GM21360 (cell line): ENCODE measurements around the gene OCIAD2.
"Not testable (repeated sequence)": the region's sequence is repeated elsewhere in the genome, so short reads cannot be mapped to it uniquely, and the experiment has no call there.

Experiments used
- ATAC-seq: cut with Tn5 transposase; IDR thresholded peaks from one replicate; pipeline ENCODE4 v1.9.1; 2021; ENCODE audit warnings: mild to moderate bottlenecking, moderate library complexity; ENCODE audit not compliant: unreplicated experiment

OCIAD2 gene

GRCh38 chr4:48906206-48907173, at the start of gene OCIAD2:
OCIAD2 (minus strand) TSS chr4:48906774; CDS start chr4:48904549, 2,225 bp downstream.
- ATAC-seq: peak; percentile 96

- ATAC-seq: no peak
Measured at GRCh38 chr4:48954314-48954713, 47.7 kb upstream of the OCIAD2 start.

- no peak for ATAC-seq
Measured at GRCh38 chr4:48949518-48950219, 43.1 kb upstream of the OCIAD2 start.

- no peak for ATAC-seq
Measured at GRCh38 chr4:48949086-48949485, 42.5 kb upstream of the OCIAD2 start.

- ATAC-seq: no peak
Measured at GRCh38 chr4:48947731-48948130, 41.2 kb upstream of the OCIAD2 start.

- no peak for ATAC-seq
Measured at GRCh38 chr4:48945981-48946380, 39.4 kb upstream of the OCIAD2 start.

GRCh38 chr4:48944756-48945241, 38.2 kb upstream of the OCIAD2 start:
- ATAC-seq: no peak

- no peak for ATAC-seq
Measured at GRCh38 chr4:48944252-48944651, 37.7 kb upstream of the OCIAD2 start.

GRCh38 chr4:48943387-48943786, 36.8 kb upstream of the OCIAD2 start:
- ATAC-seq: no peak

GRCh38 chr4:48939785-48940184, 33.2 kb upstream of the OCIAD2 start:
- no peak for ATAC-seq

- no peak for ATAC-seq
Measured at GRCh38 chr4:48938831-48939230, 32.3 kb upstream of the OCIAD2 start.

- no peak for ATAC-seq
Measured at GRCh38 chr4:48937033-48937432, 30.5 kb upstream of the OCIAD2 start.

GRCh38 chr4:48931459-48931858, 24.9 kb upstream of the OCIAD2 start:
- no peak for ATAC-seq

- ATAC-seq: no peak
Measured at GRCh38 chr4:48930654-48931053, 24.1 kb upstream of the OCIAD2 start.

GRCh38 chr4:48924416-48924815, 17.8 kb upstream of the OCIAD2 start:
- ATAC-seq: no peak

GRCh38 chr4:48923065-48923464, 16.5 kb upstream of the OCIAD2 start:
- ATAC-seq: not testable (repeated sequence)

GRCh38 chr4:48914311-48914710, 7.7 kb upstream of the OCIAD2 start:
- no peak for ATAC-seq

- ATAC-seq: no peak
Measured at GRCh38 chr4:48913346-48913745, 6.8 kb upstream of the OCIAD2 start.

GRCh38 chr4:48912349-48912748, 5.8 kb upstream of the OCIAD2 start:
- ATAC-seq: no peak

- ATAC-seq: no peak
Measured at GRCh38 chr4:48910511-48910910, 3.9 kb upstream of the OCIAD2 start.

- no peak for ATAC-seq
Measured at GRCh38 chr4:48909697-48910096, 3.1 kb upstream of the OCIAD2 start.

- ATAC-seq: no peak
Measured at GRCh38 chr4:48908687-48909086, 2.1 kb upstream of the OCIAD2 start.
